Right atrium auricular region (tissue), 2 donors: ENCODE measurements around the gene SYTL2. TPM values are rescaled to one million over a fixed set of nuclear protein-coding genes. Genes with fewer than 3 reads are reported as not detected.

ENCODE experiments used
- DNase-seq: peaks from one replicate; pipeline ENCODE4 v3.0.0-alpha.2; 2019; ENCODE audit warnings: low spot score
- H3K27ac ChIP-seq, 2 donors: fragments of 200-600 bp; sonication (generic); 1 replicate in 1 of 2; 2 replicates in 1 of 2; pipeline ENCODE4 v1.5.1; 2016 to 2019
- H3K27me3 ChIP-seq, 2 donors: fragments of 200-600 bp; sonication (generic); one replicate each; pipeline versions ENCODE4 v1.5.1 to v1.6.0; 2017 to 2019
- H3K36me3 ChIP-seq: fragments of 200-600 bp; sonication (generic); one replicate; pipeline ENCODE4 v1.5.1; 2016
- H3K4me1 ChIP-seq, 2 donors: fragments of 200-600 bp; sonication (generic); one replicate each; pipeline versions ENCODE4 v1.5.1 to v1.6.0; 2017 to 2019
- H3K4me3 ChIP-seq, 2 donors: fragments of 200-600 bp; sonication (generic); 1 replicate in 1 of 2; 2 replicates in 1 of 2; pipeline ENCODE4 v1.5.1; 2017 to 2019; ENCODE audit warnings: mild to moderate bottlenecking in 1 of 2, moderate library complexity in 1 of 2
- H3K9me3 ChIP-seq, 2 donors: fragments of 200-600 bp; sonication (generic); one replicate each; pipeline ENCODE4 v1.5.1; 2019
- CTCF ChIP-seq, 2 donors: fragments of 200-600 bp; sonication (generic); IDR thresholded peaks; one replicate each; pipeline ENCODE4 v1.5.1; 2019; ENCODE audit warnings: antibody characterized with exemption in 2 of 2
- total RNA-seq, 2 donors: library from RNA; depleted of rRNA; stranded (reverse); fragments of >200 nt; gene quantifications; one replicate each; pipeline ENCODE4 v1.1.0, GENCODE V29; 2016

Gene SYTL2
- total RNA-seq, 2 donors from 2014 or later = 5.0 to 12.1 TPM

- Histone ChIP-seq H3K27me3 (no peaks in the 10 kb centered on the region), H3K4me3 (no peak overlapping the region), H3K9me3 (no peaks in the 10 kb centered on the region), H3K27ac (no peak overlapping the region), H3K36me3 (no peaks in the 10 kb centered on the region), H3K4me1 (no peaks in the 10 kb centered on the region)
- no peak for DNase-seq
- no peak for TF ChIP-seq CTCF (IDR thresholded peaks at IDR 0.05)
These were observed 10.7 kb upstream of the SYTL2 start for GRCh38 chr11:85821636-85822035.

- Histone ChIP-seq H3K27me3 (no peaks in the 10 kb centered on the region), H3K36me3 (no peaks in the 10 kb centered on the region), H3K27ac (no peak overlapping the region), H3K4me3 (no peak overlapping the region), H3K4me1 (no peaks in the 10 kb centered on the region), H3K9me3 (no peaks in the 10 kb centered on the region)
- no peak for TF ChIP-seq CTCF (IDR thresholded peaks at IDR 0.05)
- DNase-seq = no peak
These were observed 8.5 kb upstream of the SYTL2 start for GRCh38 chr11:85819441-85819840.

- Histone ChIP-seq H3K36me3 (no peaks in the 10 kb centered on the region), H3K9me3 (no peaks in the 10 kb centered on the region), H3K4me3 (no peak overlapping the region), H3K27ac (no peak overlapping the region), H3K4me1 (peaks cover 0 to 3% of the 10 kb centered on the region in 2 donors), H3K27me3 (no peaks in the 10 kb centered on the region)
- no peak for DNase-seq
- no peak for TF ChIP-seq CTCF (IDR thresholded peaks at IDR 0.05)
These were observed 4.4 kb upstream of the SYTL2 start for GRCh38 chr11:85815186-85815931.

- DNase-seq = no peak
- Histone ChIP-seq H3K4me3 (no peak overlapping the region), H3K36me3 (no peaks in the 10 kb centered on the region), H3K9me3 (no peaks in the 10 kb centered on the region), H3K4me1 (peaks cover 0 to 10% of the 10 kb centered on the region in 2 donors), H3K27me3 (no peaks in the 10 kb centered on the region), H3K27ac (no peak overlapping the region)
- TF ChIP-seq CTCF (IDR thresholded peaks at IDR 0.05) = no peak
These were observed 2.8 kb upstream of the SYTL2 start for GRCh38 chr11:85813721-85814120.

- Histone ChIP-seq H3K27ac (no peak overlapping the region), H3K9me3 (no peaks in the 10 kb centered on the region), H3K4me3 (peak overlapping the region; percentile 52 to 57), H3K4me1 (peaks cover 0 to 10% of the 10 kb centered on the region in 2 donors), H3K36me3 (no peaks in the 10 kb centered on the region), H3K27me3 (no peaks in the 10 kb centered on the region)
- TF ChIP-seq CTCF (IDR thresholded peaks at IDR 0.05) = no peak
- no peak for DNase-seq
These were observed 683 bp upstream of the SYTL2 start for GRCh38 chr11:85811624-85812023.

- peak overlapping the region; percentile 9 to 23 for H3K27ac ChIP-seq
- H3K9me3 ChIP-seq = no peaks in the 10 kb centered on the region
- TF ChIP-seq CTCF (IDR thresholded peaks at IDR 0.05) = no peak
- DNase-seq = no peak
- peaks cover 0 to 10% of the 10 kb centered on the region in 2 donors for H3K4me1 ChIP-seq
- H3K36me3 ChIP-seq = no peaks in the 10 kb centered on the region
- H3K27me3 ChIP-seq = no peaks in the 10 kb centered on the region
- peak overlapping the region; percentile 52 to 57 for H3K4me3 ChIP-seq
These were observed 445 bp downstream of the SYTL2 start for GRCh38 chr11:85810521-85810870.
